Cardiac septum (tissue), 1 donor: Measurements from ENCODE around the gene SPATA6L. TPM values are rescaled to one million over a fixed set of nuclear protein-coding genes. Genes with fewer than 3 reads are reported as not detected.
"Not testable (repeated sequence)": the region's sequence is repeated elsewhere in the genome, so short reads cannot be mapped to it uniquely, and the experiment has no call there.

Experiments
- DNase-seq: peaks from one replicate; pipeline ENCODE4 v3.0.0-alpha.2; 2020; ENCODE audit warnings: low spot score
- intact Hi-C: fragments of 100-400 bp; cut with DNase I; formaldehyde crosslinking; loops from one replicate; pipeline ENCODE4 v1.14.0; 2022
- total RNA-seq: library from RNA; stranded (reverse); fragmentation: NEBNext Ultra II Directional; extraction: Animal tissue kit (Norgen Biotek cat#: 25700); gene quantifications from one replicate; pipeline ENCODE4 v1.2.1, GENCODE V29; 2021
- donor health status: DM: no; HTN: no; CAD: no.

SPATA6L gene
- total RNA-seq, 1 donor from 2014 or later = 2.4 TPM

DNA sequence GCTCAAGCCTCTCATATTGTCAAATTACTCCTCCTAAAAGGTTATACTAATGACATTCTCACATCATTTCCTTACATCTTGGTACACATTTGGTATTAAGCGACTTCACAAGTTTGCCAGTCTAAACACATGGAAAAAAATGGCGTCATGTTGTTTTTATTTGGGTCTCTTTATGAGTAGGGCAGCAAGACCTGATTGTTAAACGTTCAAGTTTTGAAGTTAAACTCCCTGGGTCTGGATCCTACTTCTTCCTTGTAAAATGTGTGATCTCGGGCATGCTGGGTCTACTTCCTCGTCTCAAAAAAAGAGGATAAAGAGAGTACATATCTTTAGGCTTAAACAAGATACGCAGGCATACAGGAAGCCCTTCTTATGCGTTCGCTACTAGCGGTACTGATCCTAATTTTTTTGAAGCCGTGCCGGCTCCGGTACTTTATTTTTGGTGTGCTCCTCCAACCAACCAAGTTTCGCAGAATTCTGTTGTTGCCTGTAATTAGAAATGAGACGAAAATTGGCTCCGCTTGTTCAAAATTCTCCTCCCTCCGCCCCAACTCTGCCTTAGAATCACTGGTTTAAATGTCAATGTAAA, 12.5 kb upstream of the SPATA6L start:
- intact Hi-C loops = loop anchor here (2.0 to 5.0 kb wide), 2 partner anchors 16 to 64 kb away; partner anchors contain the start of genes AK3 and PLPP6
- no peak for DNase-seq

DNA sequence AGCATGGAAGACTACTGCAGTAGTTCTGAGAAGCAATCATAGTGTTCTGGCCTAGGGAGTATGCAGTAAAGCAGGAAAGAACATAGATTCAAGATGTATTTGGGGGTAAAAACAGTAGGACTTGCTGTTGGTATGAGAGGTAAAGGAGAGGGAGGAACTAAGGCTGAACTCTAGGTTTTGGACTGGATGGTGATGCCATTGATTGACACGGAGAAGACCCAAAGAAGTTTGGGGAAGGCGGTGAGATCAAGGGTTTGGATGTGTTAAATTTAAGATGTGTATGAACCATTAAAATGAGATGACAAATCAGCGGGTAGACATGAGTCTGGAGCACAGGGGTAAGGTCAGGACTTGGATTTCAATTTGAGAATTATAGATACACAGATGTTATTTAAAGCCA, 11.1 kb upstream of the SPATA6L start:
- intact Hi-C loops = loop anchor here (5.0 kb wide), 1 partner anchor 65 kb away; the partner anchor contains the start of gene AK3
- DNase-seq = no peak

DNA sequence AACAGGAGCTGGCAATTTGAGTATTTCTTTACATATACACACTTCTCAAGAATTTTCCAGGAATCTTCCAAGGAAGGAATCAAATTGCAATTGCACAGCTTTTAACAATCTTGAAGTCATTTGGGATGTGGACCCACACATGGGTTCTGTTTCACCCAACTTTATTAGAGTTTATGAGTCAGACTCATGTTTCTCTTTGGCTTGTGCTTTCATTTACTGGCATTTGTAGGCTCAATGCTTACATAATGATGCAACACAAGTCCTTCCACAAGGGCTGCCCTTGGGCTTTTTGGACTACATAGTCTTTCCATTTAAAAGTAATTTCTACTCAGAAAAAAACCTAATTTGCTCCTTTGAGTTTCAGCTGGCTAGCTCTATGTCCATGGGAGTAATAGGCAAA, 8.5 kb upstream of the SPATA6L start:
- intact Hi-C loops = loop anchor here (5.0 kb wide), 1 partner anchor 68 kb away; the partner anchor contains the start of gene AK3
- no peak for DNase-seq

DNA sequence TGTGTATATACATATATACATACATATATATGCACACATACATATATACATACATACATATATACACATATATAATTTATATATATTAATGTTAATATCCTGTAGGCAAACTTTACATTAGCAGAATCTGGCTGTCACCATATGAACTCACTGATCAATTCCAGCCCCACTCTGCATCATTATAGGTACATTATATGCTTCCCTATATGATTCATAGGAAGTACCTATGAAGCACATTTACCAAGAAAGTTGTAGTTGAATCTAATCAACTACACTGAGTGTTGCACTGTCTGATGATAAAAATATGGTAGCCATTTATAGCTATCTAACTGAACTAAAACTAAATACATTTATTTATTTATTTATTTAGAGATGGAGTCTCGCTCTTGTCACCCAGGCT, 5.5 kb upstream of the SPATA6L start:
- intact Hi-C loops = no loop called here
- no peak for DNase-seq

DNA sequence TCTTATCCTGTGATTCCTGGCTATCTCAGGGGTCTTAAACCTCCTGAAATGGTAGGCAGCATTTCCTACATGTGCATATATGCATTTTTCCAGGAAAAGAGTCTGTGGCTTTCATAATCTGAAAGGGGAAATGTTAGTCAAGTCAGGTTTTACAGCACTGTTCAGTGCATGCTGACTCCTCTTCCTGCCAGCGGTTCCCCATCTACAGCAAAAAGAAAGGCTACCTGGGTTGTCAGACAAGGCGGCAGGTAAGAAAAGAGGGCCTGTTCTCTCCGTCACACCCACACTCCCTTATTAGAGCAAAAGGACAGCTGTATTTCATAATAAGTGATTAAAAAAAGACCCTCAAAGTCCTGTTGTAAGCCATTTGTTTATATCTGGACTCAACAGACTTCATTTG, 4.3 kb upstream of the SPATA6L start:
- DNase-seq = no peak
- intact Hi-C loops = no loop called here

DNA sequence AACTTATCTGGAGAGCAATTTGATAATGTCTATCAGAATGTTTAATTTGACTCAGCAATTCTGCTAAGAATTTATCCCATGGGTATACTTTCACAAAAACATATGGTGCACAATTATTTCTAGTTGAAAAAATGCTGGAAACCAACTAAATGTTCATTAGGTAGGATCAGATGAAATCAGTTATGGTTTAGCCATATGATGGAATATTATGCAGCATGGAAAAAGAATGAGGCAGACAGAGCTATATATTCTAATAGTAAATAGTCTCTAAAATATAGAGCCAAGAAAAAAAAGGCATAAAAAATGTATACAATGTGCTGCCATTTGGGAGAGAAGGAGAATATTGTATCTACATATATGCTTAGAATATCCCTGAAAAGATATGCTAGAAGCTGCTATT, 3.6 kb upstream of the SPATA6L start:
- no peak for DNase-seq
- intact Hi-C loops = loop anchor here (10.0 kb wide), 1 partner anchor 315 kb away; the partner anchor contains the start of gene JAK2

DNA sequence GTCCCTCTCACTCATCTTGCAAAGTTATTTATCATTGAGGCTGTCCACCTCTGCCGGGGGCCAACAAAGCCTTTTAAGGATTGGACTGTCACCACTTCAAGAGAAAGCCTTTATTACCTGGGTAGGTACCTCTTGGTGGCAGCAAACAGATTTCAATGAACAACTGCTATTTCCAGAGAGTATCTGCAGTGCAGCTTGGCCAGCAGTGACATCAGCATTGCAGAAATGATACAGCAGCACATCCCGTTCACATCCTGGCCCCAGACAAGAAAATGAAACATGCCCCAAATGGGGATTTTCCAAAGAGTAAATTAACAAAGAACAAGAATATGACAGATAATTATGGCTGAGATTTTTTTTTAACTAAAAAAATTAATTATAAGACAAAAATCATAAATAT, 2.3 kb upstream of the SPATA6L start:
- intact Hi-C loops = loop anchor here (10.0 kb wide), 1 partner anchor 316 kb away; the partner anchor contains the start of gene JAK2

DNA sequence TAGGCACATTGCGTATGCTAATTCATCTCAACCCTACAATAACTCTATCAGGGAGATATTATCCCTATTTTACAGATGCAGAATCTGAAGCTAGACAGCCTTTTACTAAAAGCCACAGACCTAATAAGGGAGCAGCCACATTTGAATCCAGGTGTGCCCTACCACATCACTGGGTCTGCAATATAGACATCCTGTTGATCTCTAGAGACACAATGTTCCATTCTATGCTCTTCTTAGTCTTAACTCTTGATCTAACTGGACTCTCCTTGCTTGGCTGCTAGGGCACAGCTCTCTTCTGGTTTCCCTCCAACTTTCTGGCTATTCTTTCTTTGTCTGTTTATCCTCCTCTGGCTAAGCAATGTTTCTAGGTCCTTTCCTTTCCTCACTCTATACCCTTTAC, 1.4 kb upstream of the SPATA6L start:
- intact Hi-C loops = loop anchor here (10.0 kb wide), 1 partner anchor 317 kb away; the partner anchor contains the start of gene JAK2
- no peak for DNase-seq

More for the DNA sequence above, 2.3 kb upstream of the SPATA6L start:
- no peak for DNase-seq

DNA sequence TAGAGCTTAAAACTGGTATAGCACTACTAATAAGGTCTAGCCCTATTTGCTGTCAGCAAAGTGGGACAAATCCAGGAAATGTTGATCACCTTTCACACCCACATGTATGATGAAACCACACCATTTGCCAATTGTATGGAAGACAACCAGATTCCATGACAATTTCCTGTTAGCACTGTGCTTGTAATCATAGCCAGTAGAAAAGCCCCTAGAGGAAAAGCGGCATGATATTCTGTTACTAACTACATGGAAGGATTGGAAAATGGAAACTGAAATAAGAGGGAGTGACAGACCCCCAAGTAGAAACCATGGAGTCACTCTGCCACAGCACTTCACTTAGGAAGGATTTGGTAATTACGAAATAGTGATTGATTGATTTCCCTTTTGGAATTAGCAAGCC, 923 bp downstream of the SPATA6L start:
- DNase-seq = no peak
- intact Hi-C loops = loop anchor here (10.0 kb wide), 1 partner anchor 319 kb away; the partner anchor contains the start of gene JAK2

DNA sequence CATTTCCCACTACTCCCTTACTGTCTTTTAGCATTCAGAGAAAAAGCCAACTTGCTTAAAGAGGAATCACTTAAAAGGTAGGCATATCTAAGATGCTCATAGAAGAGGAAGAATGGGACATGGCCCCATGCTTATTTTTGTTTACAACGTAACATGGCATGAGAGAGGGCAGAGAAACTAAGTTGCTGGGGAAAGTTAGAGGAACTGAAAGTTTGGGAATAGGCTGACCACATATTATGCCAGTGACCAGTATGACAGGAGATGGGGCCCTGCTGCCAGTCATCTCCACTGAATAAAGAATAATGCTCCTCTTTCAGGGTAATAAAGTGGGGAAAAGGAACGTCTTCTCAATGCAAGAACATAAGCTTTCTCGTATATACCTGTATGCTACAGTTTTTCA, 2.3 kb downstream of the SPATA6L start:
- no peak for DNase-seq
- intact Hi-C loops = loop anchor here (2.0 to 10.0 kb wide), 2 partner anchors 15 to 321 kb away; partner anchors contain the start of genes CDC37L1 and JAK2

DNA sequence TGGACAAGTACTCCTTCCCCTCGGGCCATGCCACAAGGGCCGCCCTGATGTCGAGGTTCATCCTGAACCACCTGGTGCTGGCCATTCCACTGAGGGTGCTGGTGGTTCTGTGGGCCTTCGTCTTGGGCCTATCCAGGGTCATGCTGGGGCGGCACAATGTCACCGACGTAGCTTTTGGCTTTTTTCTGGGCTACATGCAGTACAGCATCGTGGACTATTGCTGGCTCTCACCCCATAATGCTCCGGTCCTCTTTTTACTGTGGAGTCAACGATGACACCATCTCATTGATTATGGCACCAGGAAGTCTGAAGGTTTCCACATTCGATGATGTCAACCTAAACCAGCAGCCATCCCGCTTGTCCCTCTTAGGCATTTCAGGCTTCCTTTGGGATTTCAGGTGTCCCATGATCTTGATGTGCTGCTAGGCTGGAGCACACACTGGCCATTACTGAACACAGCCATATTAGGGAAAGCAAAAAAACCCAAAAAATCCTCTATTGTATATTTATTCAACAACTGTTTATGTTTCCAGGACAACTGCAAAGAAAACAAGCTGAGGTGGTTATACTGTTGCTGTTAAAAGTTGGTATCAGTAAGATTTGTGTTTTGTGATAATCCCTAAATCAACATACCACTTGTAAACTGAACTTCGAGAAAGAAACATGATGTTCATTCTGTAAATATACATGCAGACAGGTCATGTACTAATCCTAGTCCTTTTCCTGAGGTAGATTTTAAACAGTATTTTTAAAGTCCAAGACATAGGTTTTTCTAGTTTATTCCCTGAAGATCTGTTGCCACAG, 3.1 kb downstream of the SPATA6L start:
- DNase-seq = no peak
- intact Hi-C loops = loop anchor here (1.0 to 10.0 kb wide), 3 partner anchors 16 to 322 kb away; partner anchors contain the start of genes AK3, CDC37L1 and JAK2

DNA sequence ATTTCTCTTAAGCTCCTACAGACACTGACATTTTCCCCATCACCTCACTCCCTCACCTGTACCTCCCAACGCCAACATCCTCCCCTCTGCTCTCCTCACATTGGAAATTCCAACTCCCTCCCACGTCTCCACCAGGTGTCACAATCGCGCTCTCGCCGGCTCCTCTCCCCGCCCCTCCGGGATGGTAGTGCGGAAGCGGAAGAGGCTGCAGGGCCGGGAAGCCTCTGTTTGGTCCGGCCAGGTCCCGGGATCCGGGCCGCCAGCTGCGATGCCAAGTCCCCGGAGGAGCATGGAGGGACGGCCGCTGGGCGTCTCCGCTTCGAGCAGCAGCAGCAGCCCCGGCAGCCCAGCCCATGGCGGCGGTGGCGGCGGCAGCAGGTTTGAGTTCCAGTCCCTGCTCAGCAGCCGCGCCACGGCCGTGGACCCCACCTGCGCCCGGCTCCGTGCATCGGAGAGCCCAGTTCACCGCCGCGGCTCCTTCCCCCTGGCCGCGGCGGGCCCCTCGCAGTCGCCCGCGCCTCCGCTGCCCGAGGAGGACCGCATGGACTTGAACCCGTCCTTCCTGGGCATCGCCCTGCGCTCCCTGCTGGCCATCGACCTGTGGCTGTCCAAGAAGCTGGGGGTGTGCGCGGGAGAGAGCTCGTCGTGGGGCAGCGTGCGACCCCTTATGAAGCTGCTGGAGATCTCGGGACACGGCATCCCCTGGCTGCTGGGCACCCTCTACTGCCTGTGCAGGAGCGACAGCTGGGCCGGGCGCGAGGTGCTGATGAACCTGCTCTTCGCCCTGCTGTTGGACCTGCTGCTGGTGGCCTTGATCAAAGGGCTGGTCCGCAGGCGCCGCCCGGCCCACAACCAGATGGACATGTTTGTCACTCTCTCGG, 3.9 kb downstream of the SPATA6L start, which contains the start of gene PLPP6:
Gene PLPP6 (plus strand): TSS at position 187 of the 881 bp plus-strand sequence. CDS start 82 bp downstream, at position 269.
- intact Hi-C loops = loop anchor here (1.0 to 10.0 kb wide), 3 partner anchors 16 to 322 kb away; partner anchors contain the start of genes AK3, CDC37L1 and JAK2
- DNase-seq = peak; percentile 94

DNA sequence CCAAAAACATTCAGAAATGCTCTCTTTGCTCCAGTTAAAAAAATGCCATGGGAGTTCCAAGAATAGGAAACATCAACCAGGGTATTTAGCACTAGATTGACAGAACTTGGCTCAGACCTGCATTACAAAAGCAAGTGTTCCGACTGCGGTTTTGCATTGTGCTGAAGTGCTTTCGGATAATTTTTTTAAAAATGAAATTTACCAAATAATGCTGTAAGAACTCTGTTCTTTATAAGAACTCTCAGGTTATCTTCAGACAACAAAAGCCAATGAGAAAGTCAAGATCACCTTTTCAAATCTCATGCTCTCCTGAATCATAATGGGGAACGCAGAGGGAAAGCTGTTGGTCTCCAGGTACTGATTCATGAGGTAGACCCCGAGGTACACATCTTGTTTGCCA, 4.7 kb downstream of the SPATA6L start:
- intact Hi-C loops = loop anchor here (1.0 to 10.0 kb wide), 3 partner anchors 17 to 323 kb away; partner anchors contain the start of genes AK3, CDC37L1 and JAK2
- DNase-seq = no peak

DNA sequence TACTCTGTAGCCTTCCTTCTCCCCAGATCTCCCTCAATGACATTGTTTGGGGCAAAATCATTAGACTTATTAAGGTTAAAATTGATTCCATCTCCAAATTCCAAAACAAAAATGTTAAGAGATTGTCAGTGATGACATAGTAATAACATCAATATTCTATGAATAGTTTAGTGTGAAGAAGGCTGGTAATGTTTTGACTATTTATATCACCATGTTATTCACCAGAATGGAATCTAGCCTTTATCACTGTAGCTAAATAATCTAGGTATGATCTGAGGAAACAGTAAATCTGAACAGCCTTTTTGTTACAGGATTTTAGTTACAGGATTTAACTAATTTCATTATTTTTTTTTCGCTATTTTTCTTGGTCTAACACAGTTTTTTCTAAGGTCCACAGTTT, 5.1 kb downstream of the SPATA6L start:
- DNase-seq = no peak
- intact Hi-C loops = loop anchor here (10.0 kb wide), 1 partner anchor 324 kb away; the partner anchor contains the start of gene JAK2

DNA sequence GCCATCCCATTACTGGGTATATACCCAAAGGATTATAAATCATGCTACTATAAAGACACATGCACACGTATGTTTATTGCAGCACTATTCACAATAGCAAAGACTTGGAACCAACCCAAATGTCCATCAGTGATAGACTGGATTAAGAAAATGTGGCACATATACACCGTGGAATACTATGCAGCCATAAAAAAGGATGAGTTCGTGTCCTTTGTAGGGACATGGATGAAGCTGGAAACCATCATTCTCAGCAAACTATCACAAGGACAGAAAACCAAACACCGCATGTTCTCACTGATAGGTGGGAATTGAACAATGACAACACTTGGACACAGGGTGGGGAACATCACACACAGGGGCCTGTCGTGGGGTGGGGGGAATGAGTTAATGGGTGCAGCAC, 5.6 kb downstream of the SPATA6L start:
- intact Hi-C loops = loop anchor here (10.0 kb wide), 1 partner anchor 324 kb away; the partner anchor contains the start of gene JAK2
- DNase-seq = not testable (repeated sequence)

DNA sequence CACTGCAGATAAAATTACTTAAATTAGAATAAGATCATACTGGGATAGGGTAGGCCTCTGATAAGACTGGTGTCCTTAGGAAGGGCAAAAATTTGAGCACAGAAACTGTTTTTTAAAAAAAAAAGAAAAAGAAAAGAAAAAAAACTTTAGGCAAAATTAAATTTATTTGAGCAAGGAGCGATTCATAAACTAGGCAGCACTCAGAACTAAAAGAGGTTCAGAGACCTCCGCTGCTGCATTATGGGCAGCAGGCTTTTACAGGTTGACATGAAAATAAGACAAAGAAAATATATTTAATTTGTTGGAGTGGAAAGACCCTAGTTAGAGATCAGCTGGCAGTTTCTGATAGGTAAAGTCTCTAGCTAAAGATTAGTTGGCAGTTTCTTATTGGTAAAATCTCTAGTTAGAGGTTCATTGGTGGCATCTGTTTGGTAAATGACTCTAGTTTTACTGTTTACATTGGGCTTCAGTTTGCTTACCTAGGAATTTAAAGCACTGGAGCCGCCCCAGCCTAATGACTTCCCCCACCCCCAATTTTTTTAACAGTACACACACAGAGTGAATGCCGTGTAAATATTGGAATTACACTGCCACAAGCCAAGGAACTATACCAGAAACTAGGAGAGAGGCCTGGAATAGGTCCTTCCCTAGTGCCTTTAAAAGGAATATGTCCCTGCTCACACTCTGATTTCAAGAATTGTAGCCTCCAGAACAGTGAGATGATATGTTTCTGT, 8.7 kb downstream of the SPATA6L start:
- intact Hi-C loops = no loop called here

DNA sequence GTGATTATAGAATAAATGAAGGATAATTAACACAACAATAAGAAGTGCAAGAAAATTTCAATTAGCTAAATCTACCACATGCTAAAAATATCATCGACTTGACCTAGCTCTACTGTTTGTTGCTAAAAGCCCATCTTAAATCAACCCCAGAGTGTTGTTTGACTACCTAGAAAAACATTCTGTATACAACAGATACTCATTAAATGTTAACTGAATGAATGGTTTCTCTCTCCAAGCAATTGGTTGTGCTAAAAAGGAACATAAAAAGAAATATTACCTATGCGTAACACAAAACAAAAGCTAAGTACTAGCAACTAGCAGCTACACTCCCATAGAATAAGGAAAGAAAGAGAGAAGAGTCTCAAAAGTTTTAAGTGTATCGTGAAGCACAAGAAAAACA, 9.7 kb downstream of the SPATA6L start:
- intact Hi-C loops = no loop called here
- no peak for DNase-seq

More for the DNA sequence above, 8.7 kb downstream of the SPATA6L start:
- no peak for DNase-seq

DNA sequence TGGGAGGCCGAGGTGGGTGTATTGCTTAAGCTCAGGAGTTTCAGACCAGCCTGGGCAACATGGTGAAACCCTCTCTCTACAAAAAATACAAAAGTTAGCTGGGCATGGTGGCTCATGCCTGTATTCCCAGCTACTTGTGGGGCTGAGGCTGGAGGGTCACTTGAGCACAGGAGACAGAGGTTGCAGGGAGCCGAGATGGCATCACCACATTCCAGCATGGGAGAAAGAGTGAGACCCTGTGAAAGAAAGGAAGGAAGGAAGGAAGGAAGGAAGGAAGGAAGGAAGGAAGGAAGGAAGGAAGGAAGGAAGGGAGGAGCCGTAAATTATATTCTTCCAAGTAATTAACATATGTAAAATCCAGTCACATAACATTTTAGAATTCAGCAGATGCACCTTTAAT, 10.1 kb downstream of the SPATA6L start:
- DNase-seq, intact Hi-C loops: not testable (repeated sequence)
